ENCODE results near the gene GAN.
A peak's percentile ranks its signal among the peaks of the same experiment; 100 is the strongest.
"Not testable (repeated sequence)": the region's sequence is repeated elsewhere in the genome, so short reads cannot be mapped to it uniquely, and the experiment has no call there.

Gene GAN

GRCh38 chr16:81318711-81319110 is 3.9 kb downstream of the GAN start:
- no peak for ATAC-seq (replicated peaks)
- H3K27ac Mint-ChIP-seq = no peak overlapping the region
- no peak overlapping the region for H3K4me3 Mint-ChIP-seq
- no peaks in the 10 kb centered on the region for H3K27me3 Mint-ChIP-seq
- no peak for DNase-seq
- H3K9me3 Mint-ChIP-seq = no peaks in the 10 kb centered on the region
- H3K36me3 Mint-ChIP-seq = peaks cover 0 to 3% of the 10 kb centered on the region in 2 donors
- peaks cover 13 to 21% of the 10 kb centered on the region in 2 donors for H3K4me1 Mint-ChIP-seq

- ATAC-seq (replicated peaks) (no peak), DNase-seq (no peak)
- Mint-ChIP-seq H3K4me1 (peaks cover 8 to 19% of the 10 kb centered on the region in 2 donors), H3K27me3 (no peaks in the 10 kb centered on the region), H3K36me3 (peaks cover 4% of the 10 kb centered on the region in 2 donors), H3K27ac (no peak overlapping the region), H3K9me3 (no peaks in the 10 kb centered on the region), H3K4me3 (no peak overlapping the region)
Observed at GRCh38 chr16:81319221-81319912, 4.6 kb downstream of the GAN start.

GRCh38 chr16:81321039-81321438 is 6.3 kb downstream of the GAN start:
- ATAC-seq (replicated peaks) (no peak), DNase-seq (no peak)
- peaks cover 9 to 21% of the 10 kb centered on the region in 2 donors for H3K4me1 Mint-ChIP-seq

GRCh38 chr16:81321536-81321935 is 6.8 kb downstream of the GAN start:
- Mint-ChIP-seq H3K4me1 (peaks cover 8 to 19% of the 10 kb centered on the region in 2 donors), H3K9me3 (no peaks in the 10 kb centered on the region), H3K4me3 (no peak overlapping the region), H3K36me3 (peaks cover 10 to 16% of the 10 kb centered on the region in 2 donors), H3K27me3 (no peaks in the 10 kb centered on the region), H3K27ac (no peak overlapping the region)
- ATAC-seq (replicated peaks) (no peak), DNase-seq (no peak)

More at GRCh38 chr16:81321039-81321438, 6.3 kb downstream of the GAN start:
- Mint-ChIP-seq H3K27ac (no peak overlapping the region), H3K27me3 (no peaks in the 10 kb centered on the region), H3K36me3 (peaks cover 9 to 16% of the 10 kb centered on the region in 2 donors), H3K9me3 (no peaks in the 10 kb centered on the region), H3K4me3 (no peak overlapping the region)

- Mint-ChIP-seq H3K4me1 (peaks cover 4 to 13% of the 10 kb centered on the region in 2 donors), H3K9me3 (no peaks in the 10 kb centered on the region), H3K27ac (no peak overlapping the region), H3K36me3 (peaks cover 10 to 16% of the 10 kb centered on the region in 2 donors), H3K27me3 (no peaks in the 10 kb centered on the region), H3K4me3 (no peak overlapping the region)
- ATAC-seq (replicated peaks) (no peak), DNase-seq (no peak)
Observed at GRCh38 chr16:81324808-81325207, 10.0 kb downstream of the GAN start.

- H3K4me1 Mint-ChIP-seq = peaks cover 4 to 13% of the 10 kb centered on the region in 2 donors
- no peaks in the 10 kb centered on the region for H3K27me3 Mint-ChIP-seq
- no peak overlapping the region for H3K4me3 Mint-ChIP-seq
- ATAC-seq (replicated peaks) (no peak), DNase-seq (no peak)
- no peaks in the 10 kb centered on the region for H3K9me3 Mint-ChIP-seq
- H3K27ac Mint-ChIP-seq = no peak overlapping the region
- H3K36me3 Mint-ChIP-seq = peaks cover 10 to 19% of the 10 kb centered on the region in 2 donors
Observed at GRCh38 chr16:81327011-81327410, 12.2 kb downstream of the GAN start.

GRCh38 chr16:81327447-81328196 is 12.9 kb downstream of the GAN start:
- ATAC-seq (replicated peaks) (no peak), DNase-seq (no peak)
- Mint-ChIP-seq H3K36me3 (peaks cover 11 to 22% of the 10 kb centered on the region in 2 donors), H3K27me3 (no peaks in the 10 kb centered on the region), H3K4me1 (peaks cover 4 to 13% of the 10 kb centered on the region in 2 donors), H3K4me3 (no peak overlapping the region), H3K27ac (no peak overlapping the region), H3K9me3 (no peaks in the 10 kb centered on the region)

- peaks cover 10 to 18% of the 10 kb centered on the region in 2 donors for H3K36me3 Mint-ChIP-seq
- H3K9me3 Mint-ChIP-seq = no peaks in the 10 kb centered on the region
- DNase-seq = no peak
- peaks cover 2 to 6% of the 10 kb centered on the region in 2 donors for H3K4me1 Mint-ChIP-seq
- ATAC-seq (replicated peaks) = no peak
- no peak overlapping the region for H3K4me3 Mint-ChIP-seq
- no peaks in the 10 kb centered on the region for H3K27me3 Mint-ChIP-seq
- no peak overlapping the region for H3K27ac Mint-ChIP-seq
Observed at GRCh38 chr16:81329947-81330346, 15.2 kb downstream of the GAN start.

- no peak for ATAC-seq (replicated peaks)
- Mint-ChIP-seq H3K36me3 (peaks cover 7 to 15% of the 10 kb centered on the region in 2 donors), H3K27me3 (no peaks in the 10 kb centered on the region), H3K4me3 (no peak overlapping the region), H3K27ac (no peak overlapping the region), H3K4me1 (peaks cover 0 to 5% of the 10 kb centered on the region in 2 donors), H3K9me3 (no peaks in the 10 kb centered on the region)
- no peak for DNase-seq
Observed at GRCh38 chr16:81333356-81333755, 18.6 kb downstream of the GAN start.

- Mint-ChIP-seq H3K27ac (no peak overlapping the region), H3K27me3 (no peaks in the 10 kb centered on the region), H3K36me3 (peaks cover 10 to 25% of the 10 kb centered on the region in 2 donors), H3K4me3 (no peak overlapping the region), H3K9me3 (peaks cover 0 to under 1% of the 10 kb centered on the region in 2 donors), H3K4me1 (peaks cover 0 to 6% of the 10 kb centered on the region in 2 donors)
- DNase-seq (peak; percentile 3), ATAC-seq (replicated peaks) (peak; percentile 85 to 87)
Observed at GRCh38 chr16:81335669-81336068, 20.9 kb downstream of the GAN start.

- Mint-ChIP-seq H3K9me3 (peaks cover 0 to 5% of the 10 kb centered on the region in 2 donors), H3K27ac (no peak overlapping the region), H3K36me3 (peaks cover 11 to 26% of the 10 kb centered on the region in 2 donors), H3K4me3 (no peak overlapping the region), H3K4me1 (peaks cover 0 to 6% of the 10 kb centered on the region in 2 donors), H3K27me3 (no peaks in the 10 kb centered on the region)
- DNase-seq = no peak
- ATAC-seq (replicated peaks) = no peak
Observed at GRCh38 chr16:81337097-81337496, 22.3 kb downstream of the GAN start.

- peaks cover 17 to 35% of the 10 kb centered on the region in 2 donors for H3K36me3 Mint-ChIP-seq
- H3K27me3 Mint-ChIP-seq; H3K27ac Mint-ChIP-seq; DNase-seq; H3K4me3 Mint-ChIP-seq; ATAC-seq (replicated peaks); H3K4me1 Mint-ChIP-seq: not testable (repeated sequence)
- H3K9me3 Mint-ChIP-seq = peaks cover 17 to 24% of the 10 kb centered on the region in 2 donors
Observed at GRCh38 chr16:81345172-81345571, 30.4 kb downstream of the GAN start.

GRCh38 chr16:81347425-81347824 is 32.7 kb downstream of the GAN start:
- Mint-ChIP-seq H3K27me3 (no peaks in the 10 kb centered on the region), H3K27ac (no peak overlapping the region), H3K9me3 (peaks cover 12 to 24% of the 10 kb centered on the region in 2 donors), H3K4me1 (no peaks in the 10 kb centered on the region), H3K4me3 (no peak overlapping the region), H3K36me3 (peaks cover 18 to 34% of the 10 kb centered on the region in 2 donors)
- no peak for ATAC-seq (replicated peaks)
- DNase-seq = no peak

- Mint-ChIP-seq H3K27me3 (no peaks in the 10 kb centered on the region), H3K4me3 (no peak overlapping the region), H3K9me3 (peaks cover 12 to 21% of the 10 kb centered on the region in 2 donors), H3K4me1 (no peaks in the 10 kb centered on the region), H3K27ac (no peak overlapping the region), H3K36me3 (peaks cover 18 to 42% of the 10 kb centered on the region in 2 donors)
- DNase-seq (no peak), ATAC-seq (replicated peaks) (no peak)
Observed at GRCh38 chr16:81349608-81350305, 35.0 kb downstream of the GAN start.
